Ishikawa (cell line): ENCODE results near the gene THAP7.

Source experiments
- CEBPB ChIP-seq: IDR thresholded peaks from 2 replicates; pipeline ENCODE4 v1.6.1; 2012
- CREB1 ChIP-seq: IDR thresholded peaks from 2 replicates; pipeline ENCODE4 v1.6.1; 2012; ENCODE audit warnings: low read depth
- EGR1 ChIP-seq: IDR thresholded peaks from 2 replicates; pipeline ENCODE4 v1.6.1; 2012
- EP300 ChIP-seq: IDR thresholded peaks from 2 replicates; pipeline ENCODE4 v1.6.1; 2012; ENCODE audit warnings: borderline replicate concordance
- FOXM1 ChIP-seq: IDR thresholded peaks from 2 replicates; pipeline ENCODE4 v1.6.1; 2012; ENCODE audit warnings: low read depth, borderline replicate concordance
- NFIC ChIP-seq: IDR thresholded peaks from 2 replicates; pipeline ENCODE4 v1.6.1; 2012
- RAD21 ChIP-seq: IDR thresholded peaks from 2 replicates; pipeline ENCODE4 v1.6.1; 2012; ENCODE audit warnings: low read depth
- TAF1 ChIP-seq: IDR thresholded peaks from 2 replicates; pipeline ENCODE4 v1.6.1; 2012; ENCODE audit warnings: low read depth, mild to moderate bottlenecking
- TCF12 ChIP-seq: IDR thresholded peaks from 2 replicates; pipeline ENCODE4 v1.6.1; 2012; ENCODE audit warnings: low read depth
- TEAD4 ChIP-seq: IDR thresholded peaks from 2 replicates; pipeline ENCODE4 v1.6.1; 2012
- YY1 ChIP-seq: IDR thresholded peaks from 2 replicates; pipeline ENCODE4 v1.6.1; 2012; ENCODE audit warnings: low read depth
- ZBTB7A ChIP-seq: IDR thresholded peaks from 2 replicates; pipeline ENCODE4 v1.6.1; 2012; ENCODE audit warnings: low read depth
- TF ChIP-seq, protein P1 (sequence below): IDR thresholded peaks from 2 replicates; pipeline ENCODE4 v1.6.1; 2012
- TF ChIP-seq, protein P2 (sequence below): IDR thresholded peaks from 2 replicates; pipeline ENCODE4 v1.6.1; 2012; ENCODE audit warnings: low read depth, mild to moderate bottlenecking

DNA sequence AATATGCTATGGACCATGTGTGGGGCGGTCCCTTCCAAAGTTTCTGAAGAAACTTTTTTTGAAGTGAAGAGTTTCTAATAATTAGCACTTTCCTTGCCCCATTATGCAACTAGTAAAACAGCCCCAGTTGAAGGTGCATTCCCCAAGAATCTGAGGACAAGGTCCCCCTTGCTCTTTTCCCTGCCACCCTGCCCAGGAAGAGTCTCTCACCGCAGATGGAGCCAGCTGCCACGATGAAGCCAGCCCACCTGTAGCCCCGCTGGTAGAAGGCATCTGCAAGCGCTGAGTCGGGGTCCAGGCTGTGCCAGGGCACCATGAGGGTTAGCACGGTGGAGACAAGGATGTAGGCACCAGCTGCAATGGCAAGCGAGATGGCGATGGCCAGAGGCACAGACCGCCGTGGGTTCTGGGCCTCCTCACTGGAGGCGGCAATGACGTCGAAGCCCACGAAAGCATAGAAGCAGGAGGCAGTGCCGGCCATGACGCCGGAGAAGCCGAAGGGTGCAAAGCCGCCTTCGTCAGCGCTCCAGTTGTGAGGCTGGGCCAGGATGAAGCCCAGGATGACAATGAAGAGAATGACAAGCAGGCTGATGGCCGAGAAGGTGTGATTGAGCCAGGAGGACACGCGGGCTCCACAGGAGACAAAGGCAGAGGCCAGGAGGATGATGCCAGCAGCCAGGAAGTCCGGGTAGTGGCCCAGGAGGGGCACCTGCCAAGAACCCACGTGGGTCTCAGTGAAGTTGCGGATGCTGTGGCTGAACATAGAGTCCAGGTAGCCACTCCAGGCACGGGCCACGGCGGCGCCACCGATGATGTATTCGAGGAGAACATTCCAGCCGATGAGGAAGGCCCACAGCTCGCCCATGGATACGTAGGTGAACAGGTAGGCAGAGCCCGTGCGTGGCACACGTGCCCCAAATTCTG is 29.0 kb upstream of the THAP7 start:
- TF ChIP-seq, protein P1, sequence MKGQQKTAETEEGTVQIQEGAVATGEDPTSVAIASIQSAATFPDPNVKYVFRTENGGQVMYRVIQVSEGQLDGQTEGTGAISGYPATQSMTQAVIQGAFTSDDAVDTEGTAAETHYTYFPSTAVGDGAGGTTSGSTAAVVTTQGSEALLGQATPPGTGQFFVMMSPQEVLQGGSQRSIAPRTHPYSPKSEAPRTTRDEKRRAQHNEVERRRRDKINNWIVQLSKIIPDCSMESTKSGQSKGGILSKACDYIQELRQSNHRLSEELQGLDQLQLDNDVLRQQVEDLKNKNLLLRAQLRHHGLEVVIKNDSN: no peak
- TF ChIP-seq CEBPB (no peak), CREB1 (no peak), TAF1 (no peak), NFIC (no peak), EP300 (no peak), TCF12 (no peak), RAD21 (no peak), ZBTB7A (no peak), YY1 (no peak), EGR1 (no peak), FOXM1 (no peak), TEAD4 (no peak)
- TF ChIP-seq, protein P2, sequence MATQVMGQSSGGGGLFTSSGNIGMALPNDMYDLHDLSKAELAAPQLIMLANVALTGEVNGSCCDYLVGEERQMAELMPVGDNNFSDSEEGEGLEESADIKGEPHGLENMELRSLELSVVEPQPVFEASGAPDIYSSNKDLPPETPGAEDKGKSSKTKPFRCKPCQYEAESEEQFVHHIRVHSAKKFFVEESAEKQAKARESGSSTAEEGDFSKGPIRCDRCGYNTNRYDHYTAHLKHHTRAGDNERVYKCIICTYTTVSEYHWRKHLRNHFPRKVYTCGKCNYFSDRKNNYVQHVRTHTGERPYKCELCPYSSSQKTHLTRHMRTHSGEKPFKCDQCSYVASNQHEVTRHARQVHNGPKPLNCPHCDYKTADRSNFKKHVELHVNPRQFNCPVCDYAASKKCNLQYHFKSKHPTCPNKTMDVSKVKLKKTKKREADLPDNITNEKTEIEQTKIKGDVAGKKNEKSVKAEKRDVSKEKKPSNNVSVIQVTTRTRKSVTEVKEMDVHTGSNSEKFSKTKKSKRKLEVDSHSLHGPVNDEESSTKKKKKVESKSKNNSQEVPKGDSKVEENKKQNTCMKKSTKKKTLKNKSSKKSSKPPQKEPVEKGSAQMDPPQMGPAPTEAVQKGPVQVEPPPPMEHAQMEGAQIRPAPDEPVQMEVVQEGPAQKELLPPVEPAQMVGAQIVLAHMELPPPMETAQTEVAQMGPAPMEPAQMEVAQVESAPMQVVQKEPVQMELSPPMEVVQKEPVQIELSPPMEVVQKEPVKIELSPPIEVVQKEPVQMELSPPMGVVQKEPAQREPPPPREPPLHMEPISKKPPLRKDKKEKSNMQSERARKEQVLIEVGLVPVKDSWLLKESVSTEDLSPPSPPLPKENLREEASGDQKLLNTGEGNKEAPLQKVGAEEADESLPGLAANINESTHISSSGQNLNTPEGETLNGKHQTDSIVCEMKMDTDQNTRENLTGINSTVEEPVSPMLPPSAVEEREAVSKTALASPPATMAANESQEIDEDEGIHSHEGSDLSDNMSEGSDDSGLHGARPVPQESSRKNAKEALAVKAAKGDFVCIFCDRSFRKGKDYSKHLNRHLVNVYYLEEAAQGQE: no peak
